Measurements from ENCODE around the gene WDR36. TPM values are rescaled to one million over a fixed set of nuclear protein-coding genes. Genes with fewer than 3 reads are reported as not detected.

The WDR36 gene
- total and polyA plus RNA-seq, 9 of the 15 experiments (the other 6 are each of a cell fraction or from before 2014, with no cell fraction given): 25.7 to 68.0 (median 41.5) TPM

- no peak overlapping the region for H3K27ac ChIP-seq (ENCODE audit: extremely low read depth, low read depth, low read length)
- FAIRE-seq (no peak), DNase-seq (ENCODE audit: extremely low read depth in 1 of 4, low spot score in 3 of 4) (no peak), ATAC-seq (no peak)
- no peaks in the 10 kb centered on the region for H3K36me3 ChIP-seq (ENCODE audit: control insufficient read depth, insufficient read depth, low read length)
- H3K9me1 ChIP-seq (ENCODE audit: control insufficient read depth, insufficient read depth, low read length): no peaks in the 10 kb centered on the region
- H3K4me2 ChIP-seq (ENCODE audit: insufficient read depth, low read length): no peak overlapping the region
- WGBS (ENCODE audit: insufficient coverage, low coverage, missing lambda C conversion rate): 39% methylated on average over 2 of the region's 2 CpGs
- no peaks in the 10 kb centered on the region for H3K79me2 ChIP-seq (ENCODE audit: control insufficient read depth, insufficient read depth, low read length)
- H3K4me1 ChIP-seq (replicated peaks in 1 of 2; ENCODE audit: control insufficient read depth in 2 of 2, insufficient read depth in 2 of 2, low read length in 2 of 2): peaks cover 0 to 6% of the 10 kb centered on the region in 2 experiments; a peak in 3 of 5 replicates
- H3K27me3 ChIP-seq (ENCODE audit: control insufficient read depth in 2 of 2, insufficient read depth in 2 of 2, low read length in 2 of 2): peaks cover 2 to 6% of the 10 kb centered on the region in 2 experiments; a peak in 2 of 5 replicates
- H4K20me1 ChIP-seq (replicated peaks; ENCODE audit: control insufficient read depth, insufficient read depth, low read length): no peaks in the 10 kb centered on the region
- intact Hi-C loops (cut with micrococcal nuclease): no loop called here
- ChIA-PET CTCF (ENCODE audit: low intra/inter-chr PET ratio) (no interaction called here), POLR2A (no interaction called here)
- no TSS peak for BruUV-seq (replicated peaks)
- no peaks in the 10 kb centered on the region for H3K9me3 ChIP-seq (replicated peaks; ENCODE audit: control insufficient read depth, insufficient read depth, low read depth, low read length)
- no peak overlapping the region for H3K4me3 ChIP-seq
- in situ Hi-C loops (cut with MboI): no loop called here
- H3K9ac ChIP-seq (ENCODE audit: insufficient read depth in 1 of 2, low read depth in 2 of 2, low read length in 2 of 2): no peak overlapping the region
- TF ChIP-seq CEBPG (CRISPR knock-in tag; IDR thresholded peaks at IDR 0.05) (no peak), CEBPG (tag; conservative IDR thresholded peaks at IDR 0.05 in 1 of 2, IDR thresholded peaks at IDR 0.05 in 1 of 2) (peak; percentile 70 to 91), ZNF398 (CRISPR knock-in tag; IDR thresholded peaks at IDR 0.05) (no peak), ATF3 (IDR thresholded peaks at IDR 0.05) (peak; percentile 37; the same call in 1 of the 2 replicates), ATF3 (CRISPR knock-in tag; conservative IDR thresholded peaks at IDR 0.05) (no peak), CEBPB (tag; IDR thresholded peaks at IDR 0.05) (peak; percentile 60)
- no peak overlapping the region for H2AFZ ChIP-seq (ENCODE audit: low read depth, low read length)
Measured at GRCh38 chr5:111077678-111078077, 14.5 kb upstream of the WDR36 start.
